GM21619 (cell line): Measurements from ENCODE around the gene SUGP1.
"Not testable (repeated sequence)": the region's sequence is repeated elsewhere in the genome, so short reads cannot be mapped to it uniquely, and the experiment has no call there.

Source experiments
- ATAC-seq: cut with Tn5 transposase; IDR thresholded peaks from one replicate; pipeline ENCODE4 v1.9.1; 2021; ENCODE audit not compliant: unreplicated experiment

SUGP1 gene

GRCh38 chr19:19320361-19321140 lies at the start of gene SUGP1, which contains the start of gene MAU2:
Gene SUGP1, minus strand, starts transcription at chr19:19320509. Its CDS starts 13 bp downstream, at chr19:19320496.
Gene MAU2, plus strand, starts transcription at chr19:19320829. Its CDS starts 31 bp downstream, at chr19:19320860.
- peak; percentile 88 for ATAC-seq

DNA sequence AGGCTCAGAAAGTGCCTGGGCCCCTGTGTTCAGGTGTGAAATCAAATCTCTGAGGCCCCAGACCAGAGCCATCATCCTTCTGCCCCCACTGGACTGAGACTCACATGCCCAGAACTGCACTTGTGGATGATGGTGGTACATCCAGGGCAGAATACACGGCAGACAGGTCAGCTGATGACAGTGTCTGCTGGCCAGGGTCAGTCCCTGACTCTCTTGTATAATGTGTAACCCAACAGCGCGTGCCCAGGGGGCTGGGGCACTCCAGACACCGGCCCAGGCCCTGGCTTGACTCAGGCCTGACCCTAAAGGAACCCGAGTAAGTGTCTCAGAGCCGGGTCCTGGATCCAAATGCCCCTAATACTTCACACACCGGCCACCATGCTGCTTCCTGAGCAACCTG lies 47.8 kb upstream of the SUGP1 start:
- ATAC-seq = no peak

DNA sequence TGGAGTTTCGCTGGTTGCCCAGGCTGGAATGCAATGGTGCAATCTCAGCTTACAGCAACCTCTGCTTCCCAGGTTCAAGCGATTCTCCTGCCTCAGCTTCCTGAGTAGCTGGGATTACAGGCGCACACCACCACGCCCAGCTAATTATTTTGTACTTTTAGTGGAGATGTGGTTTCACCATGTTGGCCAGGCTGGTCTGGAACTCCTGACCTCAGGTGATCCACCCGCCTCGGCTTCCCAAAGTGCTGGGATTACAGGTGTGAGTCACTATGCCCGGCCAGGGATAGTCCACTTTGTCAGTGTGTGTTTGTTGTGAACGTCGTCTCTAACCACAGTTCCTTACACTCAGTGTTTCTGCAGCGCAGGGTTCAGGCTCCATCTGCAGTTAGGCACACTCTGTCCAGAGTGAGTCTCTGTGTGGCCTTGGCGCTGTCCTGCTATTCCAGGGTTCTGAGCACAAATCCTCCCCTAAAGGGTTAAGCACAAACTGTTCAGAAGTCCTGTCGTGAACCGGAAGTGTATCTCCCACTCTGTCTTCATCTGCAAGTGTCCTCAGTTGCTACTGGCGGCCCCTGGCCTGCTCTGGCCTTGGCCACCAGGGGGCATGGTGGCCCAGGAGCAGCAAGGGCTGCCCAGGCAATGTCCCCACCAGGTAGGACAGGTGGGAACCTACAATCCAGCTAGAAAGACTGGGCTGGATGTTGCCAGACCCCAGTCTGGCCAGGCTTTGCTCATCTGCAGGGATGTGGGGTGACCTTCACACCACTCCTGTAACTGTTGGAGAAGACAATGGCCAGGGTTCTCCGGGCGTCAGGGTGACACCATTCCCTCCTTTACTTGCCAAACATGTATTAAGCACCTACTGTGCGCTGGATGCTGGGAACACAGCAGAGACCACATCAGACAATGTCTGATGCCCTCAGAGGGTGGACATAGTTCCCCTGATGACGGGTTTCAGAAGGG lies 46.4 kb upstream of the SUGP1 start:
- ATAC-seq = peak; percentile 69

- ATAC-seq = no peak
Observed at GRCh38 chr19:19362075-19362474, 41.8 kb upstream of the SUGP1 start.

GRCh38 chr19:19361075-19361594 lies 40.8 kb upstream of the SUGP1 start:
- peak; percentile 59 for ATAC-seq

- no peak for ATAC-seq
Observed at GRCh38 chr19:19356901-19357566, 36.7 kb upstream of the SUGP1 start.

- ATAC-seq = no peak
Observed at GRCh38 chr19:19356500-19356899, 36.2 kb upstream of the SUGP1 start.

- no peak for ATAC-seq
Observed at GRCh38 chr19:19355606-19356139, 35.4 kb upstream of the SUGP1 start.

DNA sequence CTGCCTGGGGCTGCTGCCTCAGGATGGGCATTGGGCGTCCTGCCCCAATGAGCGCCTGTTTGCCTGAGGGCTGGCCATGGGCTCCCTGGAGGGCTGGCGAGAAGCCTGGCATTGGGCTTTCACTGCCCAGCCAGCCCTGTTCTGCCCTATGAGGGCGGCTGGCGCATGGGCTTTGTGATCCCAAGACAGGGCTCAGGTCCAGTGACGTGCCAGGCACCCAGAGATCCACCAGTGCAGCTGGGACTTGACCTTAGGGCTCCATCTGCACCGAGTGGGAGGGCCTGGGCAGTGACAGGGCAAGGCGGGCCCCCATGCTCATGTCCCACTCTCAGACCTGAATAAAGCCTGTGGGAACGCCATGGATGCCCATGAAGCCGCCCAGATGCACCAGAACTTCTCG lies 34.6 kb upstream of the SUGP1 start:
- no peak for ATAC-seq

DNA sequence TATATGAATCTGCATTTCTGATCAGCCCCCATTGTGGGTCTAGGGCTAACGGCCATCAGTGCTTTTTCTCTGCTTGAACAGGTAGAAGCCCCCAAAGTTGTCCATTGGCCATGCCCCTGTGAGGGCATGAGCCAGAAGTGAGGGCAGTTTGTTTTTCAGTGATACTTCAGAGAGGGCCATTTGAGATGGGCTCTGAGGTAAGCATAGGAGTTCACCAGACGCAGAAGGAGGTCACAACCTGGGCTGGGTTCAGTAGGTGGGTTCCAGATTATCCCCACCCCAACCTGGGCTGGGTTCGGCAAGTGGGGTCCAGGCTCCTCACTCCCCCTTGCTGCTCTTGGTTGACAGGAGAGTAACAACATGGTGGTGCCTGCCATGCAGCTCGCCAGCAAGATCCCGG lies 33.7 kb upstream of the SUGP1 start:
- no peak for ATAC-seq

DNA sequence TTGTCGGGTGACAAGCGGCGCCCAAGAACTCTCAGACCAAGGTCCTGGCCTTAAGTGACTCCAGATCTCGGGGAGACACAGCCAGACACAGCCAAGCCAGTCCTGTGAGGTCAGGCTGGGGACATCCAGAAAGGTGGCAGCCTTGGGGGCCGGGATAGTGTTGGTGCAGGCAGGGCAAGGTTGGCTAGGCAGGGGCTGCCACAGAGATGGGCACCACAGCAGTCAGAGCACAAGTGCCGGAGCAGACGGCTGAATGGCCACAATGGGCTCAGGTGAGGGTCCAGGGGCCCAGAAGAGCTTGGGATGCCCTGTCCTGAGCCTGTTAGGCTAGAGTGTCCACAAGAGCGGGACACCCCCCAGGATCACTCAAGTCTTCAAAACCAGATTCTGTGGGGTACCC lies 32.5 kb upstream of the SUGP1 start:
- no peak for ATAC-seq

- ATAC-seq = not testable (repeated sequence)
Observed at GRCh38 chr19:19350756-19351155, 30.4 kb upstream of the SUGP1 start.

- ATAC-seq = no peak
Observed at GRCh38 chr19:19349365-19349764, 29.1 kb upstream of the SUGP1 start.

GRCh38 chr19:19348266-19348665 lies 28.0 kb upstream of the SUGP1 start:
- no peak for ATAC-seq

- no peak for ATAC-seq
Observed at GRCh38 chr19:19347401-19348110, 27.2 kb upstream of the SUGP1 start.

GRCh38 chr19:19345970-19346369 lies 25.7 kb upstream of the SUGP1 start:
- ATAC-seq = no peak

GRCh38 chr19:19345232-19345631 lies 24.9 kb upstream of the SUGP1 start:
- no peak for ATAC-seq

- no peak for ATAC-seq
Observed at GRCh38 chr19:19343762-19344161, 23.5 kb upstream of the SUGP1 start.

DNA sequence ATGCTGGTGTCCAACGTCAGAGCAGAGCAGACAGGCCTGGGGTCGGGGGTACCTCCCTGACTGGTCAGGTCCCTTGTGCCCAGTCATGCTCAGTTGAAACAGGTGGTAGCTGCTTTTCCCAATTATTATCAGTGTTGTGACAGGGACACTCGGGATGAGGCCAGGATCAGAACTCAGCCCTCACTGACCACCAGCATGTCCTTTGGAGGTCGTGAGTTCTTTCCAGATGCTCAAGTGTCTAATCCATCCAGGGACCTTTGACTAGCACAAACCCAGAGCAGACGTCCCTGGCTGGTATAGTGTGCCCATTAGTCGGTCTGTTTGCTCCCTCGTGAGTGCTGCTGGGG lies 22.7 kb upstream of the SUGP1 start:
- ATAC-seq = no peak
